ENCODE measurements around the gene ANKS4B.

ANKS4B gene

GRCh38 chr16:21226749-21227148, 6.8 kb upstream of the ANKS4B start:
- no peak for ATAC-seq (ENCODE audit: low read depth)
- no peaks in the 10 kb centered on the region for H3K36me3 ChIP-seq (ENCODE audit: low read depth)
- H3K27ac ChIP-seq (ENCODE audit: poor library complexity, severe bottlenecking) = no peak overlapping the region
- H3K4me3 ChIP-seq (ENCODE audit: severe bottlenecking) = no peak overlapping the region
- no peaks in the 10 kb centered on the region for H3K4me1 ChIP-seq (ENCODE audit: insufficient read depth, poor library complexity, severe bottlenecking)
- H3K9me3 ChIP-seq (ENCODE audit: severe bottlenecking) = no peaks in the 10 kb centered on the region
- DNase-seq (ENCODE audit: low spot score) = no peak
- H3K27me3 ChIP-seq (ENCODE audit: insufficient read depth, poor library complexity, severe bottlenecking) = peaks cover 14% of the 10 kb centered on the region
- no peak for TF ChIP-seq CTCF (IDR thresholded peaks at IDR 0.05; ENCODE audit: poor library complexity, severe bottlenecking)

GRCh38 chr16:21227866-21228265, 5.6 kb upstream of the ANKS4B start:
- Histone ChIP-seq H3K36me3 (ENCODE audit: low read depth) (no peaks in the 10 kb centered on the region), H3K27ac (ENCODE audit: poor library complexity, severe bottlenecking) (no peak overlapping the region), H3K4me1 (ENCODE audit: insufficient read depth, poor library complexity, severe bottlenecking) (no peaks in the 10 kb centered on the region), H3K9me3 (ENCODE audit: severe bottlenecking) (no peaks in the 10 kb centered on the region), H3K4me3 (ENCODE audit: severe bottlenecking) (no peak overlapping the region), H3K27me3 (ENCODE audit: insufficient read depth, poor library complexity, severe bottlenecking) (peaks cover 15% of the 10 kb centered on the region)
- TF ChIP-seq CTCF (IDR thresholded peaks at IDR 0.05; ENCODE audit: poor library complexity, severe bottlenecking) = no peak
- DNase-seq (ENCODE audit: low spot score) (no peak), ATAC-seq (ENCODE audit: low read depth) (no peak)

GRCh38 chr16:21228361-21228872, 5.1 kb upstream of the ANKS4B start:
- no peak overlapping the region for H3K4me3 ChIP-seq (ENCODE audit: severe bottlenecking)

GRCh38 chr16:21233045-21233520, 416 bp upstream of the ANKS4B start:
- peaks cover 16% of the 10 kb centered on the region for H3K27me3 ChIP-seq (ENCODE audit: insufficient read depth, poor library complexity, severe bottlenecking)
- DNase-seq (ENCODE audit: low spot score) = no peak
- H3K4me3 ChIP-seq (ENCODE audit: severe bottlenecking) = no peak overlapping the region
- no peak for TF ChIP-seq CTCF (IDR thresholded peaks at IDR 0.05; ENCODE audit: poor library complexity, severe bottlenecking)
- no peaks in the 10 kb centered on the region for H3K4me1 ChIP-seq (ENCODE audit: insufficient read depth, poor library complexity, severe bottlenecking)
- H3K27ac ChIP-seq (ENCODE audit: poor library complexity, severe bottlenecking) = no peak overlapping the region
- H3K36me3 ChIP-seq (ENCODE audit: low read depth) = no peaks in the 10 kb centered on the region
- H3K9me3 ChIP-seq (ENCODE audit: severe bottlenecking) = no peaks in the 10 kb centered on the region
- no peak for ATAC-seq (ENCODE audit: low read depth)

More at GRCh38 chr16:21228361-21228872, 5.1 kb upstream of the ANKS4B start:
- no peak overlapping the region for H3K27ac ChIP-seq (ENCODE audit: poor library complexity, severe bottlenecking)
- H3K27me3 ChIP-seq (ENCODE audit: insufficient read depth, poor library complexity, severe bottlenecking) = peaks cover 21% of the 10 kb centered on the region
- no peak for TF ChIP-seq CTCF (IDR thresholded peaks at IDR 0.05; ENCODE audit: poor library complexity, severe bottlenecking)
- no peaks in the 10 kb centered on the region for H3K9me3 ChIP-seq (ENCODE audit: severe bottlenecking)
- no peak for DNase-seq (ENCODE audit: low spot score)
- no peaks in the 10 kb centered on the region for H3K4me1 ChIP-seq (ENCODE audit: insufficient read depth, poor library complexity, severe bottlenecking)
- ATAC-seq (ENCODE audit: low read depth) = no peak
- no peaks in the 10 kb centered on the region for H3K36me3 ChIP-seq (ENCODE audit: low read depth)

- H3K4me1 ChIP-seq (ENCODE audit: insufficient read depth, poor library complexity, severe bottlenecking) = no peaks in the 10 kb centered on the region
- H3K27ac ChIP-seq (ENCODE audit: poor library complexity, severe bottlenecking) = no peak overlapping the region
- no peak for TF ChIP-seq CTCF (IDR thresholded peaks at IDR 0.05; ENCODE audit: poor library complexity, severe bottlenecking)
- no peak overlapping the region for H3K4me3 ChIP-seq (ENCODE audit: severe bottlenecking)
- DNase-seq (ENCODE audit: low spot score) (no peak), ATAC-seq (ENCODE audit: low read depth) (no peak)
- H3K9me3 ChIP-seq (ENCODE audit: severe bottlenecking) = no peaks in the 10 kb centered on the region
- H3K27me3 ChIP-seq (ENCODE audit: insufficient read depth, poor library complexity, severe bottlenecking) = peaks cover 15% of the 10 kb centered on the region
- no peaks in the 10 kb centered on the region for H3K36me3 ChIP-seq (ENCODE audit: low read depth)
Measured at GRCh38 chr16:21235199-21235585, 1.7 kb downstream of the ANKS4B start.

Measured in RWPE2 (cell line).